ENCODE results near the gene LDHAL6B. TPM values are rescaled to one million over a fixed set of nuclear protein-coding genes. Genes with fewer than 3 reads are reported as not detected.

The LDHAL6B gene
- total RNA-seq, 1 experiment from 2014 or later: not detected

DNA sequence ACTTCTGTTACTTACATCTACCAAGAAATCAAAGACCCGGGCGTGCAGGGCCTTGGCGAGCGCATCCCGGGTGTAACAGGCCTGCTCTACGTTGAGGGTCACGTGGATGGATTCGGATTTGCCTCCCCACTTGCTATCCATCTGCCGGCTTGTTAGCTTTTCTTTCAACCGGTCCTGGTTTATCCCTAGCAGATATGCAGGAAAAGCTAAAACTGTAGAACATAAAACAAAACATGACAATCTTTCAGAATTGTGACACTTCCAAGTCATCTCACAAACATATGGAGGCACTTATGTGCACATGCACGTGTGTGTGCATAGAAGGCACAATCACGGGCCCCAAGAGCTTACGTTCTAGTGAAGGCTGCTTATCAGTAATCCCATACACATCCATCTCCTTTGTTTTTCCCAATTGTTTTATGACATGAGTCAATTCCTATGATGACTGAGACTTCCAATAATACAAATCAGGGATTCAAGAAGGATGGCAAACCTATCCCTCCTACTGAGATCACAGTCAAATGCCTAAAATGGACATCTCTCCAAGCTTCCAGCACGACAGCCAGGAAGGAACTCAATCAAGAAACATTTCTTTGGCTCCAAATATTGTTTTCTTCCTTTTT is 11.3 kb downstream of the LDHAL6B start:
- CTCF ChIA-PET: no interaction called here
- POLR2A ChIA-PET: no interaction called here
- TF ChIP-seq SP1 (CRISPR knock-in tag; conservative IDR thresholded peaks at IDR 0.05) (no peak), SMAD4 (CRISPR knock-in tag; IDR thresholded peaks at IDR 0.05) (no peak), NFATC4 (CRISPR knock-in tag; IDR thresholded peaks at IDR 0.05) (no peak), JUN (CRISPR knock-in tag; IDR thresholded peaks at IDR 0.05) (no peak)
- Mint-ChIP-seq H3K9me3 (no peaks in the 10 kb centered on the region), H3K27ac (no peak overlapping the region; the same call in 1 of the 2 replicates), H3K4me1 (no peaks in the 10 kb centered on the region), H3K4me3 (no peak overlapping the region), H3K36me3 (peaks cover 29% of the 10 kb centered on the region), H3K27me3 (ENCODE audit: low read depth) (no peaks in the 10 kb centered on the region)
- DNase-seq (ENCODE audit: low spot score) (no peak), ATAC-seq (no peak)

DNA sequence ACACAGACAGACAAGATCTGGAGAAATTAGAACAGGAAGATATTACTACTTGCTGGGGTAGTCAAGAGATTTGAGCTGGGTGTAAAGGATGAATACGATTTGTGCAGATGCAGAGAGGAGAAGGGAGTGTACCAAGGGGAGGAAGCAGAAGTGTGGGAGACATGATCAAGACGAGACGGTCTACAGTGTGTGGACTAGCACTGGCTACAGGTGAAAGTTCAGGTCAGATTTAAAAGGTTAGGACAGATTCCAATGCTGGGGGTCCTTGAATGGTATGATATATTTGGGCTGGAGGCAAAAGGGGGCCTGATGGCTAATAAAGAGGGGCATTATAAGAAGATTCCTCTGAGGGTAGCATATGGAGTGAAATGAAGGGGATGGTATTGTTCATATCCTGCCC is 12.1 kb downstream of the LDHAL6B start:
- ATAC-seq: no peak
- Mint-ChIP-seq H3K4me1 (no peaks in the 10 kb centered on the region), H3K9me3 (no peaks in the 10 kb centered on the region), H3K36me3 (peaks cover 35% of the 10 kb centered on the region), H3K27me3 (ENCODE audit: low read depth) (no peaks in the 10 kb centered on the region), H3K4me3 (no peak overlapping the region), H3K27ac (peak overlapping the region; percentile 5; the same call in 1 of the 2 replicates)
- POLR2A ChIA-PET: no interaction called here
- no peak for DNase-seq (ENCODE audit: low spot score)
- TF ChIP-seq JUN (CRISPR knock-in tag; IDR thresholded peaks at IDR 0.05): no peak
- CTCF ChIA-PET: no interaction called here

DNA sequence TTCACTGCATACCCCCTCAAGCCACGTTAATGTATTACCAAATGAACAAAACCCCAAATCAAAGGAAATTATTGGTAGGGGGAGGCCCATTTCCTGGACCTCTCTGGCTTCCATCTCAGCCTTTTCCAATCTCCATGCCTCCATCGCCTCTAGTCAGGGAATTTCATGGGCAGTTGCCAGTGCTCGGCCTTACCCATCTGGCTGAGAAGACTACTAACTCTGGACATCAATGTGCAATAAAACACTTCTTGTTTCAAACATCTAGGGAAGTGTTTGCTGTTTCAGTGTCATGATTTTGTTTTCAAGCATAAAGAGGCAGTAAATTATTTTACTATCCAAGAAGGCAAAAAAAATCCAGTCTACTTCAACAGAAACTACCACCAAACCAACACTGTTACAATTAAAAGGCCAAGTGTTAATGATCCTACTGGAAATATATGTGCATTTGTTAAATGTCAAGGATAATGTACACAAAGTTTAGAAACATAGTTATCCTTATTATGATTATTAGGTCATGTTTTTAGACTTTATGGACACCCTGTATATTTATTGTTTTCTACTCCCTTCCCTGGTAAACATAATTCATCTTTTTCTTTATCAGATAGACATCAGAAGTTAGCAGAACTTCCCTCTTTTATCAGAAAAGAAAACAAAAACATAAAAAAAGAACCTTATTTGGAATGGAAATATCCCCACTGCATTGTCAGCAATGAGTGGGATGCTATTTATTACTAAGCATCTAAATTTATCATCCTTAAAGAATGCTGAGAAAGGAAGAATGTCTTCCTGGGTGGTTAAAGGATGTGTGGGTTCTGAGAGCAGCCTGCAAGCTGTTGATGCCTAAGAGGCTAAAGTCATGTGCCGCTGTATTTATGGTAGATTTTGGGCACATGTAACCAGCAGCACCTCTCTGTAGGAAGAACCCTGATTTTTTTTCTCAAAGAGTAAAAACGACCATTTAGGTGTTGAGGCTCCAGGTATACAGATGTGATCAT is 15.2 kb downstream of the LDHAL6B start:
- H3K36me3 Mint-ChIP-seq: peaks cover 29% of the 10 kb centered on the region

More for the DNA sequence above, 15.2 kb downstream of the LDHAL6B start:
- no peak for ATAC-seq
- no peak overlapping the region for H3K27ac Mint-ChIP-seq
- peaks cover 6% of the 10 kb centered on the region for H3K4me1 Mint-ChIP-seq
- no peak for TF ChIP-seq FOXP1 (CRISPR knock-in tag; IDR thresholded peaks at IDR 0.05; ENCODE audit: borderline replicate concordance)
- TF ChIP-seq, protein P1, sequence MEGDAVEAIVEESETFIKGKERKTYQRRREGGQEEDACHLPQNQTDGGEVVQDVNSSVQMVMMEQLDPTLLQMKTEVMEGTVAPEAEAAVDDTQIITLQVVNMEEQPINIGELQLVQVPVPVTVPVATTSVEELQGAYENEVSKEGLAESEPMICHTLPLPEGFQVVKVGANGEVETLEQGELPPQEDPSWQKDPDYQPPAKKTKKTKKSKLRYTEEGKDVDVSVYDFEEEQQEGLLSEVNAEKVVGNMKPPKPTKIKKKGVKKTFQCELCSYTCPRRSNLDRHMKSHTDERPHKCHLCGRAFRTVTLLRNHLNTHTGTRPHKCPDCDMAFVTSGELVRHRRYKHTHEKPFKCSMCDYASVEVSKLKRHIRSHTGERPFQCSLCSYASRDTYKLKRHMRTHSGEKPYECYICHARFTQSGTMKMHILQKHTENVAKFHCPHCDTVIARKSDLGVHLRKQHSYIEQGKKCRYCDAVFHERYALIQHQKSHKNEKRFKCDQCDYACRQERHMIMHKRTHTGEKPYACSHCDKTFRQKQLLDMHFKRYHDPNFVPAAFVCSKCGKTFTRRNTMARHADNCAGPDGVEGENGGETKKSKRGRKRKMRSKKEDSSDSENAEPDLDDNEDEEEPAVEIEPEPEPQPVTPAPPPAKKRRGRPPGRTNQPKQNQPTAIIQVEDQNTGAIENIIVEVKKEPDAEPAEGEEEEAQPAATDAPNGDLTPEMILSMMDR (IDR thresholded peaks at IDR 0.05): no peak
- no peak for TF ChIP-seq NFATC4 (CRISPR knock-in tag; IDR thresholded peaks at IDR 0.05)
- TF ChIP-seq NR3C1 (CRISPR knock-in tag; conservative IDR thresholded peaks at IDR 0.05; ENCODE audit: low read depth): no peak
- TF ChIP-seq TEAD1 (CRISPR knock-in tag; IDR thresholded peaks at IDR 0.05): no peak
- TF ChIP-seq, protein P2, sequence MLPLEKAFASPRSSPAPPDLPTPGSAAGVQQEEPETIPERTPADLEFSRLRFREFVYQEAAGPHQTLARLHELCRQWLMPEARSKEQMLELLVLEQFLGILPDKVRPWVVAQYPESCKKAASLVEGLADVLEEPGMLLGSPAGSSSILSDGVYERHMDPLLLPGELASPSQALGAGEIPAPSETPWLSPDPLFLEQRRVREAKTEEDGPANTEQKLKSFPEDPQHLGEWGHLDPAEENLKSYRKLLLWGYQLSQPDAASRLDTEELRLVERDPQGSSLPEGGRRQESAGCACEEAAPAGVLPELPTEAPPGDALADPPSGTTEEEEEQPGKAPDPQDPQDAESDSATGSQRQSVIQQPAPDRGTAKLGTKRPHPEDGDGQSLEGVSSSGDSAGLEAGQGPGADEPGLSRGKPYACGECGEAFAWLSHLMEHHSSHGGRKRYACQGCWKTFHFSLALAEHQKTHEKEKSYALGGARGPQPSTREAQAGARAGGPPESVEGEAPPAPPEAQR (CRISPR knock-in tag; IDR thresholded peaks at IDR 0.05): no peak
- no peak for TF ChIP-seq ELF4 (CRISPR knock-in tag; IDR thresholded peaks at IDR 0.05; ENCODE audit: low read depth)
- TF ChIP-seq FOXK1 (CRISPR knock-in tag; IDR thresholded peaks at IDR 0.05): no peak
- TF ChIP-seq ZMAT4 (CRISPR knock-in tag; IDR thresholded peaks at IDR 0.05): no peak
- no peak for TF ChIP-seq ZBTB43 (CRISPR knock-in tag; IDR thresholded peaks at IDR 0.05)
- no peak for TF ChIP-seq MYBL2 (CRISPR knock-in tag; IDR thresholded peaks at IDR 0.05)
- TF ChIP-seq, protein P3, sequence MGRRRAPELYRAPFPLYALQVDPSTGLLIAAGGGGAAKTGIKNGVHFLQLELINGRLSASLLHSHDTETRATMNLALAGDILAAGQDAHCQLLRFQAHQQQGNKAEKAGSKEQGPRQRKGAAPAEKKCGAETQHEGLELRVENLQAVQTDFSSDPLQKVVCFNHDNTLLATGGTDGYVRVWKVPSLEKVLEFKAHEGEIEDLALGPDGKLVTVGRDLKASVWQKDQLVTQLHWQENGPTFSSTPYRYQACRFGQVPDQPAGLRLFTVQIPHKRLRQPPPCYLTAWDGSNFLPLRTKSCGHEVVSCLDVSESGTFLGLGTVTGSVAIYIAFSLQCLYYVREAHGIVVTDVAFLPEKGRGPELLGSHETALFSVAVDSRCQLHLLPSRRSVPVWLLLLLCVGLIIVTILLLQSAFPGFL (CRISPR knock-in tag; IDR thresholded peaks at IDR 0.05; ENCODE audit: borderline replicate concordance): no peak
- no peak for TF ChIP-seq ZNF121 (CRISPR knock-in tag; IDR thresholded peaks at IDR 0.05)
- no peak for TF ChIP-seq ETV6 (CRISPR knock-in tag; IDR thresholded peaks at IDR 0.05)
- TF ChIP-seq ZNF263 (CRISPR knock-in tag; IDR thresholded peaks at IDR 0.05; ENCODE audit: low read depth): no peak
- TF ChIP-seq TP53 (CRISPR knock-in tag; IDR thresholded peaks at IDR 0.05): no peak
- no peak for TF ChIP-seq TEAD4 (CRISPR knock-in tag; IDR thresholded peaks at IDR 0.05)
- TF ChIP-seq, protein P4, sequence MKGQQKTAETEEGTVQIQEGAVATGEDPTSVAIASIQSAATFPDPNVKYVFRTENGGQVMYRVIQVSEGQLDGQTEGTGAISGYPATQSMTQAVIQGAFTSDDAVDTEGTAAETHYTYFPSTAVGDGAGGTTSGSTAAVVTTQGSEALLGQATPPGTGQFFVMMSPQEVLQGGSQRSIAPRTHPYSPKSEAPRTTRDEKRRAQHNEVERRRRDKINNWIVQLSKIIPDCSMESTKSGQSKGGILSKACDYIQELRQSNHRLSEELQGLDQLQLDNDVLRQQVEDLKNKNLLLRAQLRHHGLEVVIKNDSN (CRISPR knock-in tag; IDR thresholded peaks at IDR 0.05): no peak
- no peak for TF ChIP-seq CDX4 (CRISPR knock-in tag; IDR thresholded peaks at IDR 0.05; ENCODE audit: borderline replicate concordance)
- TF ChIP-seq GABPB1 (CRISPR knock-in tag; IDR thresholded peaks at IDR 0.05): no peak
- ChIA-PET CTCF (no interaction called here), POLR2A (no interaction called here)
- no peak overlapping the region for H3K4me3 Mint-ChIP-seq
- DNase-seq (ENCODE audit: low spot score): no peak
- H3K27me3 Mint-ChIP-seq (ENCODE audit: low read depth): no peaks in the 10 kb centered on the region
- no peaks in the 10 kb centered on the region for H3K9me3 Mint-ChIP-seq
